Measurements from ENCODE around the gene NTN3. TPM values are rescaled to one million over a fixed set of nuclear protein-coding genes. Genes with fewer than 3 reads are reported as not detected.
A peak's percentile ranks its signal among the peaks of the same experiment; 100 is the strongest.

Gene NTN3
- total and polyA plus RNA-seq, 2 of the 4 experiments (the other 2 are of a cell fraction), result 0.18 to 0.38 TPM

DNA sequence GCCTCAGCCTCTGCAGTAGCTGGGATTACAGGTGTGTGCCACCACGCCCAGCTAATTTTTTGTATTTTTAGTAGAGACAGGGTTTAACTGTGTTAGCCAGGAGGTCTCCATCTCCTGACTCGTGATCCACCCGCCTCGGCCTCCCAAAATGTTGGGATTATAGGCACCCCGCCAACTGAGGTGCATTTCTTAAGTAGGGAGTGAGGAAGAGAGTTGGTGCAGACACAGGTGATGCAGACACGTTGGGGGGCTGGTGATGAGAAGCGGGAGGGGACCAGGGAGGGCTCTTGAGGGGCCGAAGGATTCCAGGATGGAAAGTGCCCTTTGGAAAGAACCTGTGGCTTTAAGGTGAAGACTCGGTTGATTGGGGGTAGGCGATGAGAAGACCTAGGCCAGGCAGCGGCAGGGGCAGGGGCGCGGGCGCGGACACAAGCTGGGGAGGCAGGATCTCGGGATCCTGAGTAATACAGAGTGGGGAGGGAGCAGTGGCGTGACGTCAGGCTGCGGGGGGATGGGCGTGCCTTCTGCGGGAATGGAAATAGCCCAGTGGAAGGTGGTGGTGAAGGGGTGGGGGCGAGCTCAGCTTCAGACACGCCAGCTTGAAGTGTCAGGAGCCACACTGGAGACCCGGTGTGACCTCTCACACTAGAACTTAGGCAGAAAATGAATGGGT, 40.2 kb downstream of the NTN3 start:
- H2AK5ac ChIP-seq (ENCODE audit: low read depth, low read length), result peak overlapping the region; percentile 31; the same call in 1 of the 2 replicates
- ATAC-seq (ENCODE audit: low read depth) (peak; percentile 12), DNase-seq (peak; percentile 71)
- peak overlapping the region; percentile 79 for H2AFZ ChIP-seq (replicated peaks; ENCODE audit: low read length, poor library complexity)
- H2BK15ac ChIP-seq (ENCODE audit: low read depth, low read length), result no peak overlapping the region
- H3K14ac ChIP-seq (replicated peaks; ENCODE audit: low read depth, low read length), result peak overlapping the region; percentile 43; the same call in 1 of the 2 replicates
- H3K27me3 ChIP-seq (ENCODE audit: control insufficient read depth, insufficient read depth, low read length), result no peaks in the 10 kb centered on the region
- H3K79me1 ChIP-seq (ENCODE audit: low read depth in 1 of 2, low read length in 2 of 2), result peaks cover 0 to 26% of the 10 kb centered on the region in 2 experiments; a peak in 2 of 4 replicates
- intact Hi-C loops (cut with micrococcal nuclease) (no loop called here), in situ Hi-C loops (cut with MboI; ENCODE audit: low sequenced_read_pairs) (no loop called here), dilution Hi-C loops (cut with HindIII; ENCODE audit: low sequenced_read_pairs, unreplicated experiment) (no loop called here)
- no peak overlapping the region for H2BK5ac ChIP-seq (ENCODE audit: low read depth, low read length, poor library complexity, severe bottlenecking)
- peak overlapping the region; percentile 11; the same call in 1 of the 2 replicates for H3K4ac ChIP-seq (ENCODE audit: low read depth, low read length)
- no peak overlapping the region for H2BK120ac ChIP-seq (ENCODE audit: low read depth, low read length)
- H2BK20ac ChIP-seq (ENCODE audit: low read depth, low read length), result no peak overlapping the region; the same call in 1 of the 2 replicates
- peak overlapping the region; percentile 75 for H2AK9ac ChIP-seq (replicated peaks; ENCODE audit: low read depth, low read length, poor library complexity)
- BruUV-seq (replicated peaks), result no TSS peak
- H3K4me1 ChIP-seq (ENCODE audit: control insufficient read depth, insufficient read depth, low read length), result peaks cover 12% of the 10 kb centered on the region
- H3K18ac ChIP-seq (ENCODE audit: low read depth, low read length), result peak overlapping the region; percentile 58; the same call in 1 of the 2 replicates
- no peak overlapping the region for H3K56ac ChIP-seq (ENCODE audit: extremely low read depth, insufficient read depth, low read length)
- H3K4me2 ChIP-seq (ENCODE audit: low read depth, low read length), result peak overlapping the region; percentile 43
- no peak overlapping the region for H3K27ac ChIP-seq (ENCODE audit: insufficient read depth, low read length)
- H3K23ac ChIP-seq (ENCODE audit: low read depth, low read length), result peak overlapping the region; percentile 36; the same call in 1 of the 2 replicates
- no peaks in the 10 kb centered on the region for H3K9me3 ChIP-seq (ENCODE audit: control insufficient read depth, insufficient read depth, low read length)
- H4K20me1 ChIP-seq (ENCODE audit: insufficient read depth, low read length), result peaks cover 19% of the 10 kb centered on the region
- no peak overlapping the region for H4K91ac ChIP-seq (ENCODE audit: insufficient read depth, low read depth, low read length)
- H4K5ac ChIP-seq (ENCODE audit: low read depth, low read length), result peak overlapping the region; percentile 75
- no peaks in the 10 kb centered on the region for H3K36me3 ChIP-seq (ENCODE audit: control insufficient read depth, insufficient read depth, low read length)
- peaks cover 10% of the 10 kb centered on the region for H3K9me1 ChIP-seq (ENCODE audit: insufficient read depth, low read length)
- WGBS, 2 experiments (ENCODE audit: extremely low coverage in 2 of 2, insufficient read length in 1 of 2), result 43% methylated on average over 8 of the region's 24 CpGs; no CpG with 5 or more reads in 1 of the 2 experiments
- ChIA-PET CTCF (no interaction called here), POLR2A (ENCODE audit: unreplicated experiment) (interaction anchor here (0.5 kb wide), 1 partner anchor 355 kb away, joined by 3 read pairs; no protein-coding TSS in a partner anchor)
- H3K4me3 ChIP-seq (ENCODE audit: insufficient read depth, low read depth, low read length), result no peak overlapping the region
- TF ChIP-seq, protein P1, sequence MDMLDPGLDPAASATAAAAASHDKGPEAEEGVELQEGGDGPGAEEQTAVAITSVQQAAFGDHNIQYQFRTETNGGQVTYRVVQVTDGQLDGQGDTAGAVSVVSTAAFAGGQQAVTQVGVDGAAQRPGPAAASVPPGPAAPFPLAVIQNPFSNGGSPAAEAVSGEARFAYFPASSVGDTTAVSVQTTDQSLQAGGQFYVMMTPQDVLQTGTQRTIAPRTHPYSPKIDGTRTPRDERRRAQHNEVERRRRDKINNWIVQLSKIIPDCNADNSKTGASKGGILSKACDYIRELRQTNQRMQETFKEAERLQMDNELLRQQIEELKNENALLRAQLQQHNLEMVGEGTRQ (IDR thresholded peaks at IDR 0.05; ENCODE audit: low read depth, low read length), result no peak
- TF ChIP-seq MAZ (IDR thresholded peaks at IDR 0.05; ENCODE audit: borderline replicate concordance, low read depth, low read length) (peak; percentile 85), POLR2A (IDR thresholded peaks at IDR 0.05; ENCODE audit: low read depth, low read length) (no peak), RFX5 (IDR thresholded peaks at IDR 0.05; ENCODE audit: low read depth, low read length) (no peak)
- H4K8ac ChIP-seq (ENCODE audit: low read depth in 2 of 2, low read length in 2 of 2), result peak overlapping the region; percentile 63 to 69
- H3K9ac ChIP-seq (ENCODE audit: low read depth, low read length), result peak overlapping the region; percentile 2; the same call in 1 of the 2 replicates

Measured in IMR-90 (cell line).